Right renal pelvis (tissue), 4 donors: ENCODE measurements around the gene AGPAT3. TPM values are rescaled to one million over a fixed set of nuclear protein-coding genes. Genes with fewer than 3 reads are reported as not detected.
"Not testable (repeated sequence)": the region's sequence is repeated elsewhere in the genome, so short reads cannot be mapped to it uniquely, and the experiment has no call there.

Experiments
- DNase-seq, 4 donors: peaks; one replicate each; pipeline ENCODE4 v3.0.0-alpha.2; 2013; ENCODE audit warnings: low read depth in 4 of 4, low spot score in 3 of 4, missing footprints in 1 of 4
- polyA plus RNA-seq, 4 donors: library from polyadenylated mRNA; unstranded; fragments of 120-200 nt; gene quantifications; one replicate each; pipeline ENCODE4 v1.2.1, GENCODE V29; 2013; ENCODE audit not compliant: insufficient read length in 4 of 4

The AGPAT3 gene, protein sequence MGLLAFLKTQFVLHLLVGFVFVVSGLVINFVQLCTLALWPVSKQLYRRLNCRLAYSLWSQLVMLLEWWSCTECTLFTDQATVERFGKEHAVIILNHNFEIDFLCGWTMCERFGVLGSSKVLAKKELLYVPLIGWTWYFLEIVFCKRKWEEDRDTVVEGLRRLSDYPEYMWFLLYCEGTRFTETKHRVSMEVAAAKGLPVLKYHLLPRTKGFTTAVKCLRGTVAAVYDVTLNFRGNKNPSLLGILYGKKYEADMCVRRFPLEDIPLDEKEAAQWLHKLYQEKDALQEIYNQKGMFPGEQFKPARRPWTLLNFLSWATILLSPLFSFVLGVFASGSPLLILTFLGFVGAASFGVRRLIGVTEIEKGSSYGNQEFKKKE
- 10 to 100 TPM; 55.2 to 63.3 (median 59.4) TPM for polyA plus RNA-seq

- DNase-seq = no peak
Measured at GRCh38 chr21:43864962-43865539, at the start of gene AGPAT3. TSS of gene AGPAT3 (plus strand) at chr21:43865223. CDS start at chr21:43959682, 94,459 bp downstream.

DNA sequence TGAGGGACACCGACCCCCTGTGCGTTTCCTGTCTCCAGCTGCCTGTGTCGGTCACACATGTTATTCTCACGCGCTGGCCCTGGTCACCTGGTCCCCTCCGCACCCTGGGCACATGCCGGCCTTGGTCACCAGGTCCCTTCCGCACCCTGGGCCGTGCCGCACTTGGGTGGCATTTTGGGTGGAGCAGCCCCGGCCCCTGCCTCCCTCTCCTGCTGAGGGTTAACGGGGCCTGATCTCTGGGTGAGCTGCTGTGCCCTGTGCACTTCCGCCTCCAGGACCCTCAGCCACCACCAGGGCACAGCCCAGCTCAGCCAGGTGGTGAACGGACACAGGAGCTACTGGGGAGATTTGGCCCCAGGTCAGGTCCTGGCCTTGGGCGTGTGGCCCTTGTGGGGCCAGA lies 49.0 kb upstream of the AGPAT3 start:
- DNase-seq = no peak

DNA sequence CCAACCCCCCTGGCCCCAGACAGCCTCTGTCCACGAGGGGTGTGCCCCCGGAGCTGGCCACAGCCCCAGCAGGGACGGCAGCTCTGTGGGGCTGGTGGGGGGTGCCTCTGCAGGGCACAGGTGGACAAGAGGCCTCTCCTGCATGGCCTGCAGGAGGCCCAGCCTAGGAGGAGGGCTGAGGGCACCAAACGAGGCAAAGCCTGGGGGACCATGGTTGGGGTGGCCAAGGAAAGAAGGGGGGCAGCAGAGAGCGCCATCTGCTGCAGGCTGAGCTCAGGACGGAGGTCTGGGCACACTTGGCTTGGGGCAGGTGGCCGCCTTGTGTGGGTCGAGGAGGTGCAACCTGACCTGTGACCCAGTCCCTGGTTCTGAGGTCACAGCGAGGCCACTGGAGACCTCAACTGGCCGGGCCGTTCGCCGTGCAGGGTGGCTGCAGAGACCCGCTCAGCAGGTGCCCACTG lies 48.4 kb upstream of the AGPAT3 start:
- DNase-seq = no peak

GRCh38 chr21:43817157-43818086 lies 47.6 kb upstream of the AGPAT3 start:
- no peak for DNase-seq

DNA sequence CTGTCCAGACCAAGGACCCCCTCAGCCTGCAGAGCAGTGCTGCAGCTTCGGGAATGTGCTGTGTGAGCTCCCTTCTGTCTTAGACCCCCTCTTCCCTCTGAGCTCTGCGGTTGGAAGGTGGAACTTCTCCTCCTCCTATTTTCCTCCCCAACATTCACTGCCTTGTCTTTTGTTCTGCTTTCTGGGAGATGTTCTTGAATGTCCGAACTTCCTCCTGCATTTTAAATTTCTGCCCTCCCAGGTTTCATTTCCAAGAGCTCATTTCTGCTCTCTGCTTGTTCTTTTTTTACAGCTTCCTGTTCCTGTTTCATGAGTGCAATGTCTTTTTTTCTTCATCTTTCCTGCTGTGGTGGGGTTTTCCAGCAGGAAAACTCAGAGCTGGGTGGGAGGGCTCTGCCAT lies 46.3 kb upstream of the AGPAT3 start:
- DNase-seq = no peak

DNA sequence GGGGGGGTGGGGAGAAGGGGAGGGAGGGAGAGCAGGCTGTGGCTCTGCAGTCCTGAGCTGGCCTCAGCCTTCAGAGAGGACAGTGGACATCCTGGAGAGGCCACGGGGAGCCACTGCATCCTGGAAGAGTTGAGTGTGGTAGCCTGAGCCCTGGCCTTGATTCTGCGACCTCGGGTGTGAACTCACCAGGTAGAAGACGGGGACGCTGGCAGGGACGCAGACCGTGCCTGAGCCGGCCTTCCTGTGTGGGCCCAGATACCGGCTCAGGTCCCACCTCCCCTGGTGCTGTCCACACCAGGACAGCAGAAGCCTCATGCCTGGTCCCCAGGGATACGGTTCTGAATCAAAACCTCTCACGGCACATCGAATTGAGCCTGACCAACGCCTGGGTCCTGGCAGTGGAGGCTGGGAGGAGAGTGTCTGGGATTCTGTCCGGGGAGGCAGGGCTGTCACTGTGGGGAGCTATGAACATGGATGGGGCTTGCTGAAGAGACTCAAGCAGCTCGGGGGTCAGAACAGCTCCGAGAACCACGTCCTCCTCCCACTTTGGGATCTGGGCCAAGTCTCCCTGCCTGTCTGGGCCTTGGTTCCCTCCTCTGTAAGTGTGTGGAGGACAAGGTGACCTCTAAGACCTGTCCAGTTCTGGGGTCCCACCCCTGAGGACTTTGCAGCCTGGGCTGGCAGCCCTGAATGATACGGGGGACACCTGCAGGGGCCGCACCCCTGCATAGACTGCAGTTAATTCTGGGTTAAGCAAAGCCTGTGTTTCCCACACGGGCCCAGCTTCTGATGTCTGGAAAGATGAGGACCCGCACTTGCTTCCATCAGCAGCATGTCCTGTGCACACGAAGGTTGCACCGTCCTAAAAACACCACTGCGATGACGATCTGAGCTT lies 45.3 kb upstream of the AGPAT3 start:
- DNase-seq = no peak

DNA sequence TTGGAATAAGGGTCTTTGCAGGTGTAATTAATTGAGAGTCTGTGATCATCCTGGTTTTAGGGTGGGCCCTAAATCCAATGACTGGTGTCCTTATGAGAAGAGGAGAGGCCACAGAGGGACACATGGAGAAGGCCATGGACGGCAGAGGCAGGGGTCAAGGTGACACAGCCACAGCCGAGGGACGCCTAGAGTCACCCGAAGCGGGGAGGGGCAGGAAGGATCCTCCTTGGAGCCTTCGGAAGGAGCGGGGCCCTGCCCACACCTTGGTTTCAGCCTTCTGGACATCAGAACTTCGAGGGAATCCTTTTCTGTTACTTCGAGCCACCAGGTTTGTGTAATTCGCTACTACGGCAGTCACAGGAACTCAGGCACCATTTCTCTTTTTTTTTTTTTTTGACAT lies 44.6 kb upstream of the AGPAT3 start:
- DNase-seq = no peak

DNA sequence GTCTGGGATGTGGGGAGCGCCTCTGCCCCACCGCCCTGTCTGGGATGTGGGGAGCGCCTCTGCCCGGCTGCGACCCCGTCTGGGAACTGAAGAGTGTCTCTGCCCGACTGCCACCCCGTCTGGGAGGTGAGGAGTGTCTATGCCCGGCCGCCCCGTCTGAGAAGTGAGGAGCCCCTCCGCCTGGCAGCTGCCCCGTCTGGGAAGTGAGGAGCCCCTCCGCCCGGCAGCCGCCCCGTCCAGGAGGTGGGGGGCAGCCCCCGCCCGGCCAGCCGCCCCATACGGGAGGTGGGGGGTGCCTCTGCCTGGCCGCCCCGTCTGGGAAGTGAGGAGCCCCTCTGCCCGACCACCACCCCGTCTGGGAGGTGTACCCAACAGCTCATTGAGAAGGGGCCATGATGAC lies 42.9 kb upstream of the AGPAT3 start:
- not testable (repeated sequence) for DNase-seq

GRCh38 chr21:43822741-43823140 lies 42.3 kb upstream of the AGPAT3 start:
- DNase-seq = not testable (repeated sequence)

- DNase-seq = no peak
Measured at GRCh38 chr21:43824333-43825241, 40.4 kb upstream of the AGPAT3 start.

DNA sequence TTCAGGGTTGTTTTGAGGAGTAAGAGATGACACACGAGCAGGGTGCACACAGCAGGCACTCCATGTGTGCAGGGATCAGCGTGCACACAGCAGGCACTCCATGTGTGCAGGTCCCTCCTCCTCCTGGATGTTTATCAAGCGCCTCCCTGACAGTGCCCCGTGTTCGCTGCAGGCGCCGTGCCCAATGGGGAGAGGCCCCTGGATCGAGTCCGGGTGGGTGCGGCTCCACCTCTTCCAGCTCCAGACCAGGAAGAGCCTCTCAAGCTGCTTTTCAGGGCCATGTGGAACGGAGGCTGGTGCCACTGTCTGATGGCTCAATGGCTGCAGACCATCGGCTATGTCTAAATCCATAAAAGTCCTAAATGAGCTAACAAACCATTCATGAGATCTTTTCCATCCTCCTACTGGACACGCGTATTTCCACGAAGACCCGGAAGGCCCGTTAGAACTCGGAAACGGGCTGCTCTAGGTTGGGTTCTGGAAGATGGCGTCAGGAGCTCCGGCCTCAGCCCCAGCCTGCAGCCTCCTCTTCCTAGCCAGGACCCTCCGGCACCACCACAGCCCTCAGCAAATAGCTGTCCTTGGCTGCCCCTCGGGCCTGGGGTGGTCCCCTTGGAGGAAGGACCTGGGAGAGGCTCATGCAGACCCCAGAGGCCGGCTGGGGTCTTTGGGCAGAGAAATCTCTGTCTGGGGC lies 39.6 kb upstream of the AGPAT3 start:
- DNase-seq = no peak

GRCh38 chr21:43825936-43826622 lies 38.9 kb upstream of the AGPAT3 start:
- DNase-seq = peak in 1 of 4 donors; percentile 54

GRCh38 chr21:43826623-43826974 lies 38.4 kb upstream of the AGPAT3 start:
- DNase-seq = no peak

DNA sequence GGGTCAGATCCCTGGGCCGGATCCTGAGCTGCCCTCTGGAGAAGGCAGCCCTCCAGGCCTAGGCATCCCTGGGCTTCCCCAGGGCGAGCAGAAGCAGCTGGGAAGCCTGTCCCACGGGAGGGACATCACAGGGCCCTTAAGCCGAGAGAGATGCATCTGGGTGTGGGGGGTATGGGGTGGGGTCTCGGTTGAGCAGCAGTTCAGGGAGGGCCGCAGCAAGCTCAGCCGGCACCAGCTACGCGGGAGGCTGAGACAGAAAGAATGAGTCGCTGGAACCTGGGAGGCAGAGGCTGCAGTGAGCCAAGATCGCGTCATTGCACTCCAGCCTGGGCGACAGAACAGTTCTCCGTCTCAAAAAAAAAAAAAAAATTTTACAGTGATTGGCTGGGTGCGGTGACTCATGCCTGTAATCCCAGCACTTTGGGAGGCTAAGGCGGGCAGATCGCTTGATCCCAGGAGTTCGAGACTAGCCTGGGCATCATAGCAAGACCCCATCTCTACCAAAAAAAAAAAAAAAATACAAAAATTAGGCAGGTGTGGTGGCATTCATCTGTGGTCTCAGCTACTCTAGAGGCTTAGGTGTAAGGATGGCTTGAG lies 37.9 kb upstream of the AGPAT3 start:
- DNase-seq = no peak

DNA sequence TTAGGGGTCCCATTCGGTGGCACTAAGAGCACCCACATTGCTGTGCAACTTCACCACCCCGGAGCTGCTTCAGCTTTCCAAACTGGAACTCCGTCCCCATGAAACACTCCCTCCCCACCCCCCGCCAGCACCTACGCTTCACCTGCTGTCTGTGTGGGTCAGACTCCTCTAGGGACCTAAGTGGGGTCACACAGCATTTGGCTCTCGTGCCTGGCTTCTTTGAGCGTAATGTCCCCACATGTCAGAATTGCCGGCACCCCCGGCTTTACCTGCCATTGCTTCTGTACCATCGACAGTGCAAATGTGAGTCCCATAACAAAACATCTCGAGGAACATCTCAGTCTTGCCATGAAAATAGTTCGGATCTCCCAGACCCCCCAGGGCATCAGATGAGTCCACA lies 35.9 kb upstream of the AGPAT3 start:
- DNase-seq = no peak

- DNase-seq = no peak
Measured at GRCh38 chr21:43829575-43830119, 35.4 kb upstream of the AGPAT3 start.

DNA sequence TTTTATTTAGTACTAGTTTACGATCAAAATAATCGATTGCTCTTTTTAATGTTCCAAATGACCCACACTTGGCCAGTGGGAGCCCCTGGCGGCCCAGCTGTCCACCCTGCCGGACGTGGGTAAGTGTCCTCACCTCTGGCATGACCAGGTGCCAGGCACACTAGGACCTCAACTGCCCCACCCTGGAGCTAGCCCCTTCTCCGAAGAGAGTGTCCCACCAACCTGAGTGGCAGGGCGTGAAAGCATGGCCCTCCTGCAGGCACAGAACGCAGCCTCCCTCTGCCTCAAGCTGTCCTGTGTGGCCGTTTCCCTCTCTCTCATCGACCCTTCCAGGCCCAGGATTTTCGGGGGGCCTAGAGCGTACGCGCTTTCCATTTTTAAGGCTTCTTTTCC lies 32.9 kb upstream of the AGPAT3 start:
- DNase-seq = no peak
